Stimulated activated CD8-positive, alpha-beta memory T cell treated with anti-CD3 and anti-CD28 coated beads, Interleukin-7, amount 100 ng/mL, for 1 hour (primary cell): Measurements from ENCODE around the gene CHD3.
"Not testable (repeated sequence)": the region's sequence is repeated elsewhere in the genome, so short reads cannot be mapped to it uniquely, and the experiment has no call there.

Source experiments
- DNase-seq, 2 donors: peaks; one replicate each; pipeline ENCODE4 v3.0.0-alpha.2; 2020; ENCODE audit warnings: low read depth in 2 of 2

CHD3 gene

GRCh38 chr17:7849751-7850504 lies 38.7 kb upstream of the CHD3 start:
- no peak for DNase-seq

- no peak for DNase-seq
Measured at GRCh38 chr17:7850701-7851437, 37.7 kb upstream of the CHD3 start.

DNA sequence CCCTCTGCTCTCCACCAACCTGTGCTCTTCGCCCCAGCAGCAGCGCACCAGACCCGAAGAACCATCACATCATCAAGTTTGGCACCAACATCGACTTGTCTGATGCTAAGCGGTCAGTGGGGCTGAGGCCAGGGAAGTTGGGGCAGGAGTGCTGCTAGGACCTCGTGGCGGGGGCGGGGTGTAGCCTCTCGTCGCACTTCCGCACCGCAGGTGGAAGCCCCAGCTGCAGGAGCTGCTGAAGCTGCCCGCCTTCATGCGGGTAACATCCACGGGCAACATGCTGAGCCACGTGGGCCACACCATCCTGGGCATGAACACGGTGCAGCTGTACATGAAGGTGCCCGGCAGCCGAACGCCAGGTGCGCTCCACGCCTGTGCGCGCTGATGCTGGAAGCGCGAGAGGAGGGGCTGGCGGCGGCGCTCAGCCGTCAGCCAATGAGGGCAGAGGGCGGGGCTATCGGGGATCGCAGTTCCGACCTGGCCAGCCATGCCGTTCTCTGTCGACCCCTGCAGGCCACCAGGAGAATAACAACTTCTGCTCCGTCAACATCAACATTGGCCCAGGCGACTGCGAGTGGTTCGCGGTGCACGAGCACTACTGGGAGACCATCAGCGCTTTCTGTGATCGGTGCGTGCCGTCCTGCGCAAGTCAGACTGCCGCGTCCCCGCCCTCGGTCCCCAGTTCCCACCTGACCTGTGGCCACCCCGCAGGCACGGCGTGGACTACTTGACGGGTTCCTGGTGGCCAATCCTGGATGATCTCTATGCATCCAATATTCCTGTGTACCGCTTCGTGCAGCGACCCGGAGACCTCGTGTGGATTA lies 36.9 kb upstream of the CHD3 start:
- peak; percentile 80 to 87 for DNase-seq

- no peak for DNase-seq
Measured at GRCh38 chr17:7852262-7852670, 36.3 kb upstream of the CHD3 start.

GRCh38 chr17:7852919-7853690 lies 35.5 kb upstream of the CHD3 start:
- DNase-seq: no peak

GRCh38 chr17:7853691-7854038 lies 34.9 kb upstream of the CHD3 start:
- no peak for DNase-seq

DNA sequence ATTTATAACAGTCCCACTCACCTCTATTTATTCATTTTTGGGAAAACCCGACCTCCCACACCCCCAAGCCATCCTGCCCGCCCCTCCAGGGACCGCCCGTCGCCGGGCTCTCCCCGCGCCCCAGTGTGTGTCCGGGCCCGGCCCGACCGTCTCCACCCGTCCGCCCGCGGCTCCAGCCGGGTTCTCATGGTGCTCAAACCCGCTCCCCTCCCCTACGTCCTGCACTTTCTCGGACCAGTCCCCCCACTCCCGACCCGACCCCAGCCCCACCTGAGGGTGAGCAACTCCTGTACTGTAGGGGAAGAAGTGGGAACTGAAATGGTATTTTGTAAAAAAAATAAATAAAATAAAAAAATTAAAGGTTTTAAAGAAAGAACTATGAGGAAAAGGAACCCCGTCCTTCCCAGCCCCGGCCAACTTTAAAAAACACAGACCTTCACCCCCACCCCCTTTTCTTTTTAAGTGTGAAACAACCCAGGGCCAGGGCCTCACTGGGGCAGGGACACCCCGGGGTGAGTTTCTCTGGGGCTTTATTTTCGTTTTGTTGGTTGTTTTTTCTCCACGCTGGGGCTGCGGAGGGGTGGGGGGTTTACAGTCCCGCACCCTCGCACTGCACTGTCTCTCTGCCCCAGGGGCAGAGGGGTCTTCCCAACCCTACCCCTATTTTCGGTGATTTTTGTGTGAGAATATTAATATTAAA lies 34.4 kb upstream of the CHD3 start:
- DNase-seq: no peak

DNA sequence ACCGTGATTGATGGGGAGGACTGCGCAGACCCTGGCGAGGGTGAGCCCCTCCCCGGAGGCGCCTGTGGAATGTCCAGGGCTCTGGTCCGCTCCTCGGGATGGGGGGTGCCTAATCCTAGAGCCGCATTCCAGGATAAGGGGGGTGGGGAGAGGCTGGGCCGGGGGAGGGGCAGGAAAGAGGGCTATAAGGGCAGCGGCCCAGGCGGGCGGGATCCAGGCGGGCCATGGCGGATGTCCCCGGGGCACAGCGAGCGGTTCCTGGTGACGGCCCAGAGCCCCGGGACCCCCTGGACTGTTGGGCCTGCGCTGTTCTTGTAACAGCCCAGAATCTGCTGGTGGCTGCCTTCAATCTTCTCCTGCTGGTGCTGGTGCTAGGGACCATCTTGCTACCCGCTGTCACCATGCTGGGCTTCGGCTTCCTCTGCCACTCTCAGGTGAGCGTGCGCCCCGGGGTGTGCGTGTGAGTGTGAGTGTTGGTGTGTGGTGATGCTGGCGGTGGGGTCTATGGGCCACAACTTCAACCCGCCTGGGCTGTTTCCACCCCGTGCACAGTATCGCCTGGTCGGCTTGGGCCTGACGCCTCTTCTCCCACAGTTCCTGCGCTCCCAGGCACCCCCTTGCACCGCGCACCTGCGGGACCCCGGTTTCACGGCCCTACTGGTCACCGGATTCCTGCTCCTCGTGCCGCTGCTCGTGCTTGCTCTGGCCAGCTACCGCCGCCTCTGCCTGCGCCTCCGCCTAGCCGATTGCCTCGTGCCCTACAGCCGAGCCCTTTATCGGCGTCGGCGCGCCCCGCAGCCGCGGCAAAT lies 33.5 kb upstream of the CHD3 start, which contains the start of gene TMEM88:
TSS of gene TMEM88 (plus strand) at position 216 of the 809 bp plus-strand sequence. CDS start at position 225, 9 bp downstream.
- no peak for DNase-seq

DNA sequence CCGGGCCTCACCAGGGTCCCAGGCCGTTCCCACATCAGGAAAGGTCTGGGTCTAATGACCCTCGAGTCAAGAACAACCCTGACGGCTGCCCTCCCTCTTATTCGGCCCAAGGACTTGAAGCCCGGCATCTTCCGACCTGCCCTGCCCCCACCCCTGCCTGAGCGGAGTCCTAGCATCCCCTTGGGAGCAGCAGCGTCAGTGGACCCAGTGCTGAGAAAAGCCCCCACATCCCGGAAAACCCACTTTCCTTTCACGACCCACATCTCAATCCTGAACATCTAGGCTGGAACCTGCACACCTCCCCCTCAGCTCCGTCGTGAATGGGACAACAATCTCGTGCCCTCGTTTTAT lies 33.0 kb upstream of the CHD3 start:
- no peak for DNase-seq

- DNase-seq: no peak
Measured at GRCh38 chr17:7856011-7856810, 32.4 kb upstream of the CHD3 start.

DNA sequence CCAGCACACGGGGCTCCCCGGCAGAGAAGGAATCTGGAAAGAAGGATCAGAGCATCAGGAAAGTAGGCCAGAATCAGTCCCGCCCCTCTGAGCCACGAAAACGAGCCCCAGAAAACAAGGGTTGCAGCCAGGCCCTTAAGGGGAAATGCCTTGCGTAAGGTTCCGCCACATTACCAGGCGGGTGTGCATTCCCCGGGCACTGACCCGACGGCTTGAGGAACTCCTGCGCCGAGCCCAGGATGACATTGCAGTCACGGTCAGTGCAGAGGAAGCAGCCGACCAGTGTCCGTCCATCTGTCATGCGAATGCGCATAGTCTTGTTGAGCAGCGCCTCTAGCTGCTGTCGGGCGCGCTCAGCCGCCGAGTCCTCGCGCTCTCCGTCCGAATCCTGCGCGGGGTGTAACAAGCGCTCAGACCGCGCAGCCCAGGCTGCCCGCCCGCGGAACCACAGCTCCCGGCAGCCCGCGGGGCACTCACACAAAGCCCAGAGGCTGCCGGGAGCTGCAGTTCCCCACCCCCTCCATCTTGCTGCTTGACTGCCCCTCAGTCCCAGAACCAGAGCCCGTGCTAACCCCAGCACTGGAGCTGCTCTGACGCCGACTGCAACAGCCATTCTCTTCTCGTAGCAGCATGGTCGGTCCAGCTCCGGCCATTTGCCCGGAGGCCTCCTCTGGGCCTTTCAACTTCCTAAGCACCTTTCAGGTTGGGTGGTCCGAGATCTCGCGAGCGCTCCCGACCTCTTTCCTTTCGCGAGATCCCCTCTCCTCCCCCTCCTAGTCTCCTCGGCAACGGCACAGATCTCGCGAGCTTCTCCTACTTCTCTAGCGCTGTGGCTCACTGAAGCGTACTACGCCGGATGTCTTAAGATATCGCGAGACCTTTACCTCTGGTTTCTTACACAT lies 31.5 kb upstream of the CHD3 start, which contains the start of gene NAA38:
TSS of gene NAA38 (minus strand) at position 749 of the 902 bp plus-strand sequence. CDS start at position 653, 96 bp downstream.
- peak; percentile 83 to 86 for DNase-seq

DNA sequence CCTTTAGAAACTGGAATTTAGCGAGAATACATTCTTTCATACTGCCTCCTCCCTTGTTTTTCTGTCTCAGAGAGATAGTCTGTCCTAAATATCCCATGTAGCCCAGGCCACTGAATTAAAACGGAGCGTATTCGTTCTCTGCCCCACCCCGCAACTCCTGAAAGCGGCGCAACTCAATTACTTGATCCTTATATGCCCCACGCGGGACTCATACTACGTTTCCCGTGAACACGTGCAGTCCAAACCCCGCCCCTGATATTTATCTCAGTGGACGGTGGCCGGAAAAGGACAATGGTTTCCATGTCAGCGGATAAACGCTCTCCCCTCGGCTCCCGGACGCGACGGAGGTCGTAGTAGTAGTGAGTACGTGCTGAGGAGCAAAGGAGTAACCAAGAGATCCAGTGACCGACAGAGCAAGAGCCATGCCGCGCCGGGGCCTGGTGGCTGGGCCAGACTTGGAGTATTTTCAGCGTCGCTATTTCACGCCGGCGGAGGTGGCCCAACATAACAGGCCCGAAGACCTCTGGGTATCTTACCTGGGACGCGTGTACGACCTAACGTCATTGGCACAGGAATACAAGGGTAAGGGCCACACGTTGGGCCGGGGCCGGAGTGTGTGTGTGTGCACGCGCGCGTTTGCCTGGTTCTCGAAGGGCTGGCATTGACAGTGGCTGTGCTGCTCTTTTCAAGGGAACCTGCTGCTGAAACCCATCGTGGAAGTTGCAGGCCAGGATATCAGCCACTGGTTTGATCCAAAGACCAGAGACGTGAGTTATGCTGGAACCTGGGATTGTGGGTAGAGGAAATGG lies 30.7 kb upstream of the CHD3 start, which contains the start of gene CYB5D1:
TSS of gene CYB5D1 (plus strand) at position 291 of the 809 bp plus-strand sequence. CDS start at position 423, 132 bp downstream.
- DNase-seq: peak; percentile 69 to 82

GRCh38 chr17:7858522-7858810 lies 30.1 kb upstream of the CHD3 start:
- no peak for DNase-seq

- DNase-seq: no peak
Measured at GRCh38 chr17:7859028-7859427, 29.6 kb upstream of the CHD3 start.

DNA sequence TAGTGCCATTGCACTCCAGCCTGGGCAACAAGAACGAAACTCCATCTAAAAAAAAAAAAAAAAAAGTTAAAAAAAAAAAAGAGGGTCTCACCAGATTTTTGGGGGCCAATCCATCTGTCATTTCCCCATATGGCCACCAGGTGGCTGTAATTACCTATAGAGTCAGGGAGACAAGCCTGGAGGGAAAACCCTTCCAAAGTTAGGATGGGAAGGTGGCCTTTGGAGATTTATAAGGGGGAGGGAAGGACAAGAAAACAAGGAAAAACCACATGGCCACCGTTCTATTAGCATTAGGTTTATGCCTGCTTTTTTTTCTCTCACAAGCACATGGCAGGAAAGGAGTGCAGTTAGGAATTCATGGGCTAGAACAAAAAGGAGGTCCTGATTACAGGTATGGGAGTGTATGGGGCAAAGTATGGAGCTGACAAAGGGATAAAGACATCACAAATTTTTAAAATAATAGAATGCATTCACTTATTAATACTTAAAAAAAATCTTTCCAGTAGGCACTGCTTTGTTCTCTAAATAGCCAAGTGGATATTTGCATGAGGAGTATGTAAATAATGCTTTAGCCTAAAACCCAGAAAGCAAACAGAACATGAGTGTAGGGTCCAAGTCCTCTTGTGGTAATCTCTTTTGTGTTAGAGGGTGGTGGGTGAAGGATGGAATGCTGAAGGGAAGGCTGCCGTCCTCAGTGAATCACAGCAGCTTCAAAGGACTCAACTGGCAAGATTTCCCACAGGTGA lies 25.7 kb upstream of the CHD3 start:
- no peak for DNase-seq

- DNase-seq: not testable (repeated sequence)
Measured at GRCh38 chr17:7864384-7864783, 24.2 kb upstream of the CHD3 start.
